Neural crest cell (in vitro differentiated cells): ENCODE results near the gene PKP2. TPM values are rescaled to one million over a fixed set of nuclear protein-coding genes. Genes with fewer than 3 reads are reported as not detected.

Experiments used
- DNase-seq: peaks from one replicate; pipeline ENCODE4 v3.0.0; 2021; ENCODE audit warnings: low read depth, mixed read lengths, low spot score
- H3K27ac Mint-ChIP-seq: one replicate; pipeline ENCODE4 v1.8.0; 2021; ENCODE audit warnings: mild to moderate bottlenecking, mixed read lengths; ENCODE audit not compliant: unreplicated experiment
- H3K27me3 Mint-ChIP-seq: 2 replicates; pipeline ENCODE4 v1.8.0; 2021; ENCODE audit warnings: low read depth, mild to moderate bottlenecking, mixed read lengths
- H3K36me3 Mint-ChIP-seq: 2 replicates; pipeline ENCODE4 v1.8.0; 2021; ENCODE audit warnings: low read depth, mild to moderate bottlenecking, mixed read lengths
- H3K4me1 Mint-ChIP-seq: 2 replicates; pipeline ENCODE4 v1.8.0; 2021; ENCODE audit warnings: mixed read lengths
- H3K4me3 Mint-ChIP-seq: one replicate; pipeline ENCODE4 v1.8.0; 2021; ENCODE audit warnings: mild to moderate bottlenecking, mixed read lengths
- H3K9me3 Mint-ChIP-seq: 2 replicates; pipeline ENCODE4 v1.8.0; 2021; ENCODE audit warnings: mixed read lengths
- CTCF ChIP-seq: fragments of 200-600 bp; sonication (generic); conservative IDR thresholded peaks from 2 replicates; pipeline ENCODE4 v1.5.0; 2021; ENCODE audit warnings: antibody characterized with exemption, mild to moderate bottlenecking
- total RNA-seq: library from RNA; stranded (reverse); gene quantifications from 2 replicates; pipeline ENCODE4 v1.2.1, GENCODE V29; 2021

Gene PKP2
- total RNA-seq, 1 donor from 2014 or later = 3.6 TPM

- peaks cover 20% of the 10 kb centered on the region for H3K27me3 Mint-ChIP-seq
- H3K36me3 Mint-ChIP-seq = no peaks in the 10 kb centered on the region
- no peak for TF ChIP-seq CTCF
Measured at GRCh38 chr12:32780071-32780470, 116.5 kb downstream of the PKP2 start.

DNA sequence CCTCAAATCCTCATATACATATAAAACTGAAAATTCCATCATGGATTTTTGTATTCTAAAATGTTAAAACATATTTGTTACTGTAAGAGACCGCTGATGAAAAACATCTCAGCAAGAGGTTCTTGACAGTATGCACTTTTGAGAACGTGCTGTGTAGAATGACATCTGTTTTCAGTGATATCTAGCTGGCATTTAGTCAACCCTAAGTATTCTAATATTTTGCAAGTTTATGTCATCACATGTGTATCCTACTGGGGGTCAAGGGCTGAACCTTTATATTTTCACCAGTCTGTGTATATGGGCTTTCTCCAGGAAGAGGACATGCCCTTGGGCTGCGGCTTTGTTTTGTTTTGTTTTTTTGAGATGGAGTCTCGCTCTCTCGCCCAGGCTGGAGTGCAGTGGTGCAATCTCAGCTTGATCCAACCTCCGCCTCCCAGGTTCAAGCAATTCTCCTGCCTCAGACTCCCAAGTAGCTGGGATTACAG, 118.8 kb downstream of the PKP2 start:
- H3K4me1 Mint-ChIP-seq = no peaks in the 10 kb centered on the region
- no peak for TF ChIP-seq CTCF
- no peak overlapping the region for H3K4me3 Mint-ChIP-seq
- H3K27ac Mint-ChIP-seq = no peak overlapping the region
- DNase-seq = no peak
- H3K27me3 Mint-ChIP-seq = peaks cover 23% of the 10 kb centered on the region
- H3K36me3 Mint-ChIP-seq = no peaks in the 10 kb centered on the region
- H3K9me3 Mint-ChIP-seq = no peaks in the 10 kb centered on the region

More at GRCh38 chr12:32780071-32780470, 116.5 kb downstream of the PKP2 start:
- no peak for DNase-seq
- no peaks in the 10 kb centered on the region for H3K9me3 Mint-ChIP-seq
- no peak overlapping the region for H3K4me3 Mint-ChIP-seq
- no peak overlapping the region for H3K27ac Mint-ChIP-seq
- no peaks in the 10 kb centered on the region for H3K4me1 Mint-ChIP-seq

DNA sequence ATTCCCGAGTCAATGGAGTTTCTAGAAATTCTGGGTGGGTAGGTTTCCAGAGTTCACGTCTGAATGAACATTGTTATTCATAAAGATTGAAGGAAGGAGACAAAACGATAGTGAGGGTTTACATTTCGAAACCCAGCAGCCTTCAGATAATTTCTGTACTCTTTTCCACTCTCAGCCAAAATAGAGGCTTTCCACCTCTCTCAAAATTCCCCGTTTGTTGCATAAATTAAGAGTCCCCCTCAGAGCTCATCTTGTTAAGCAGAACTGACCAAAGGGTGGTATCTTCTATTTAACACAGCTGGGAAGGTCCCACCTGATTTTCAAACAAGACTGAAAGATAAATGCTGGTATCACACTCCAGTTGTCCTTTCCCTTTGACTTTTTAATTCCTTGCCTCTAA, 119.4 kb downstream of the PKP2 start:
- no peaks in the 10 kb centered on the region for H3K36me3 Mint-ChIP-seq
- no peak for TF ChIP-seq CTCF
- no peaks in the 10 kb centered on the region for H3K4me1 Mint-ChIP-seq
- H3K4me3 Mint-ChIP-seq = no peak overlapping the region
- H3K27me3 Mint-ChIP-seq = peaks cover 25% of the 10 kb centered on the region
- H3K9me3 Mint-ChIP-seq = no peaks in the 10 kb centered on the region
- no peak for DNase-seq
- no peak overlapping the region for H3K27ac Mint-ChIP-seq

- H3K4me3 Mint-ChIP-seq = no peak overlapping the region
- DNase-seq = no peak
- no peaks in the 10 kb centered on the region for H3K4me1 Mint-ChIP-seq
- no peaks in the 10 kb centered on the region for H3K36me3 Mint-ChIP-seq
- no peak overlapping the region for H3K27ac Mint-ChIP-seq
- peaks cover 27% of the 10 kb centered on the region for H3K27me3 Mint-ChIP-seq
- TF ChIP-seq CTCF = no peak
- H3K9me3 Mint-ChIP-seq = no peaks in the 10 kb centered on the region
Measured at GRCh38 chr12:32776258-32776657, 120.3 kb downstream of the PKP2 start.

DNA sequence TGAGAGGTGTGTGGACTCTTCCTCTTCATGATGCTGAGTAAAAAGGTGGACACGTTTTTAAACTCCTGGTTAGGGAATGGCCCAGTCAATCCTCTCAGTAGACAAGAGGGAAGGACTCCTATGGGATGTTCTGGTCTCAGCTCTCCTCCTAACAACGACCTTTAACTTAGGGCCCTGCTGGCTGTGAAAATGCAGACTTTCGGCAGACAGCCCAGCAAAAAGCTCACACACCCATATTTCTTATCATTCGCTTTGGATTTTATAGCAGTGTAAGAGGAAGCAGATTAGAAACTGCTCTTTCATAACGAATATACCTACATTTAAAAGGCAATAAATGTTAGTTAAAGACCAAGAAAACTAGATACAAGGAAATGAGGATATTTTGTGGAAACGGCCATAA, 122.9 kb downstream of the PKP2 start:
- Mint-ChIP-seq H3K36me3 (no peaks in the 10 kb centered on the region), H3K4me1 (no peaks in the 10 kb centered on the region), H3K4me3 (no peak overlapping the region), H3K27me3 (peaks cover 30% of the 10 kb centered on the region), H3K9me3 (no peaks in the 10 kb centered on the region), H3K27ac (no peak overlapping the region)
- no peak for TF ChIP-seq CTCF
- no peak for DNase-seq

DNA sequence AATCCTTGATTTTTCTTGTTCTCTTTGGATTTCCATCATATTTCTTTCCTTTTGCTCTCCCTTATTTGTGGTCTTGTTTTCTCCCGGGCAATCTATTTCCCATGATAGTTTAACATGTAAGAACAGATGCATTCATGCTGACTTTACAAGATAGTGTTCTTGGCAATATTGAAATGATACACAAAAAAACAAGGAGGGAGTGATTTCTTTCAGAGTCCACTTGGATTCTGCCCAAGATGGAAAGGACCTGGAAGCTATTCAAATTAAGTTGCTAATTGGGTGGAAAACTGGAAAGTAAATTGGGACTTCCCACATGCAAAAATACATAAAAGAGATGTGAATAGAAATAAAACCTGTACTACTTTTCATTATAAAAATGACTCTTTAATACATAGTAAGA, 126.4 kb downstream of the PKP2 start:
- H3K27ac Mint-ChIP-seq = no peak overlapping the region
- no peaks in the 10 kb centered on the region for H3K36me3 Mint-ChIP-seq
- DNase-seq = no peak
- no peaks in the 10 kb centered on the region for H3K9me3 Mint-ChIP-seq
- no peak overlapping the region for H3K4me3 Mint-ChIP-seq
- peaks cover 26% of the 10 kb centered on the region for H3K27me3 Mint-ChIP-seq
- TF ChIP-seq CTCF = no peak
- H3K4me1 Mint-ChIP-seq = no peaks in the 10 kb centered on the region
